Neural crest cell (in vitro differentiated cells): ENCODE measurements around the gene PLEKHM2. TPM values are rescaled to one million over a fixed set of nuclear protein-coding genes. Genes with fewer than 3 reads are reported as not detected.

Experiments used
- DNase-seq: peaks from one replicate; pipeline ENCODE4 v3.0.0; 2021; ENCODE audit warnings: low read depth, mixed read lengths, low spot score
- H3K27ac Mint-ChIP-seq: one replicate; pipeline ENCODE4 v1.8.0; 2021; ENCODE audit warnings: mild to moderate bottlenecking, mixed read lengths; ENCODE audit not compliant: unreplicated experiment
- H3K27me3 Mint-ChIP-seq: 2 replicates; pipeline ENCODE4 v1.8.0; 2021; ENCODE audit warnings: low read depth, mild to moderate bottlenecking, mixed read lengths
- H3K36me3 Mint-ChIP-seq: 2 replicates; pipeline ENCODE4 v1.8.0; 2021; ENCODE audit warnings: low read depth, mild to moderate bottlenecking, mixed read lengths
- H3K4me1 Mint-ChIP-seq: 2 replicates; pipeline ENCODE4 v1.8.0; 2021; ENCODE audit warnings: mixed read lengths
- H3K4me3 Mint-ChIP-seq: one replicate; pipeline ENCODE4 v1.8.0; 2021; ENCODE audit warnings: mild to moderate bottlenecking, mixed read lengths
- H3K9me3 Mint-ChIP-seq: 2 replicates; pipeline ENCODE4 v1.8.0; 2021; ENCODE audit warnings: mixed read lengths
- CTCF ChIP-seq: fragments of 200-600 bp; sonication (generic); conservative IDR thresholded peaks from 2 replicates; pipeline ENCODE4 v1.5.0; 2021; ENCODE audit warnings: antibody characterized with exemption, mild to moderate bottlenecking
- total RNA-seq: library from RNA; stranded (reverse); gene quantifications from 2 replicates; pipeline ENCODE4 v1.2.1, GENCODE V29; 2021

Gene PLEKHM2
- total RNA-seq, 1 donor from 2014 or later, result 64.5 TPM

- Mint-ChIP-seq H3K4me3 (peak overlapping the region; percentile 83), H3K27me3 (peaks cover 47% of the 10 kb centered on the region), H3K27ac (no peak overlapping the region), H3K36me3 (no peaks in the 10 kb centered on the region), H3K4me1 (peaks cover 42% of the 10 kb centered on the region), H3K9me3 (no peaks in the 10 kb centered on the region)
- DNase-seq, result no peak
- TF ChIP-seq CTCF, result no peak
These were observed 75.0 kb downstream of the PLEKHM2 start for GRCh38 chr1:15758953-15759661.

GRCh38 chr1:15760520-15761211 lies 76.5 kb downstream of the PLEKHM2 start:
- H3K4me1 Mint-ChIP-seq, result peaks cover 37% of the 10 kb centered on the region
- no peak for DNase-seq
- H3K36me3 Mint-ChIP-seq, result no peaks in the 10 kb centered on the region
- peak overlapping the region; percentile 83 for H3K4me3 Mint-ChIP-seq
- peaks cover 43% of the 10 kb centered on the region for H3K27me3 Mint-ChIP-seq
- TF ChIP-seq CTCF, result no peak
- H3K27ac Mint-ChIP-seq, result peak overlapping the region; percentile 89
- no peaks in the 10 kb centered on the region for H3K9me3 Mint-ChIP-seq

GRCh38 chr1:15761366-15762128 lies 77.4 kb downstream of the PLEKHM2 start:
- Mint-ChIP-seq H3K27ac (no peak overlapping the region), H3K27me3 (peaks cover 36% of the 10 kb centered on the region), H3K36me3 (no peaks in the 10 kb centered on the region), H3K9me3 (no peaks in the 10 kb centered on the region), H3K4me1 (peaks cover 31% of the 10 kb centered on the region), H3K4me3 (peak overlapping the region; percentile 83)
- no peak for TF ChIP-seq CTCF
- DNase-seq, result no peak

- H3K27me3 Mint-ChIP-seq, result peaks cover 27% of the 10 kb centered on the region
- no peak for TF ChIP-seq CTCF
- H3K4me1 Mint-ChIP-seq, result peaks cover 22% of the 10 kb centered on the region
- no peaks in the 10 kb centered on the region for H3K9me3 Mint-ChIP-seq
- no peak for DNase-seq
- H3K4me3 Mint-ChIP-seq, result peak overlapping the region; percentile 53
- no peaks in the 10 kb centered on the region for H3K36me3 Mint-ChIP-seq
- H3K27ac Mint-ChIP-seq, result no peak overlapping the region
These were observed 78.4 kb downstream of the PLEKHM2 start for GRCh38 chr1:15762546-15762945.

GRCh38 chr1:15764269-15764764 lies 80.2 kb downstream of the PLEKHM2 start:
- Mint-ChIP-seq H3K36me3 (no peaks in the 10 kb centered on the region), H3K27ac (peak overlapping the region; percentile 43), H3K4me1 (peaks cover 21% of the 10 kb centered on the region), H3K4me3 (no peak overlapping the region), H3K9me3 (no peaks in the 10 kb centered on the region), H3K27me3 (peaks cover 20% of the 10 kb centered on the region)
- TF ChIP-seq CTCF, result no peak
- DNase-seq, result no peak
